Tongue (tissue), 2 donors: ENCODE results near the gene LRP5. TPM values are rescaled to one million over a fixed set of nuclear protein-coding genes. Genes with fewer than 3 reads are reported as not detected.
"Not testable (repeated sequence)": the region's sequence is repeated elsewhere in the genome, so short reads cannot be mapped to it uniquely, and the experiment has no call there.

Experiments
- DNase-seq: peaks from one replicate; pipeline ENCODE4 v3.0.0-alpha.2; 2015
- total RNA-seq: library from RNA; depleted of rRNA; stranded (reverse); fragments of >200 nt; gene quantifications from one replicate; pipeline ENCODE4 v1.2.3, GENCODE V29; 2014

The LRP5 gene
- total RNA-seq, 1 donor from 2014 or later, result 67.5 TPM

GRCh38 chr11:68282141-68282860 is 30.1 kb upstream of the LRP5 start:
- DNase-seq, result no peak

DNA sequence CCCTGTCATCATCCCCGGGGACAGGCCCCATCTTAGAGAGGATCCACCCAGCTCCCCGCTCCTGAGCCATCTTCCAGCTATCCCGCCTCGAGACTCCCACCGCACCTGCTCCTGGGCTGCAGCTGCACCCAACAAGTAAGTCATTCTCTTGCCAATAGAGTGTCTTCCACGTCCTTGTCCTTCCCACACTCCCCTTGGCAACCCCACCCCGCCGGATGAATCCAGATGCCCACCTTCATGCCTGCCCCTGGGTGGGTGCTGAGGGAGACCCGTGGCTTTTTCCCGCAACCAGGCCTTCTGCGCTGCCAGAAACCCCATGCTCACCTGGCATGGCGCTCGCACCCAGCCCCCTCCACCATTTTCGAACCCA is 29.5 kb upstream of the LRP5 start:
- DNase-seq, result no peak

- DNase-seq, result not testable (repeated sequence)
These were observed 27.8 kb upstream of the LRP5 start for GRCh38 chr11:68284588-68284987.

DNA sequence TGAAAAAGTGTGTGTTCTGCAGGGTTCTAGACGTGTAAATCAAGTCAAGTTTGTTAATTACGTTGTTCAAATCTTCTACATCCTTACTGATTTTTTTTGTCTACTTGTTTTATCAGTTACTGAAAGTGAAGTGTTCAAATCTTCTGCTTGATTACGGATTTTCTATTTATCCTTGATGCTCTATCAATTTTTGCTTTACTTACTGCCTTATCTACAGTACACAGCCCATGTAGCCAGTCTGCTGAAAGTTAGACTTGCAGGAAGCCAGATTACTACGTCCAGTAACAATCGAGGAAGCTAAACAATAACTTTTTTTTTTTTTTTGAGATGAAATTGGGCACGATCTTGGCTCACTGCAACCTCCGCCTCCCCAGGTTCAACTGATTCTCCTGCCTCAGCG is 25.0 kb upstream of the LRP5 start:
- no peak for DNase-seq

DNA sequence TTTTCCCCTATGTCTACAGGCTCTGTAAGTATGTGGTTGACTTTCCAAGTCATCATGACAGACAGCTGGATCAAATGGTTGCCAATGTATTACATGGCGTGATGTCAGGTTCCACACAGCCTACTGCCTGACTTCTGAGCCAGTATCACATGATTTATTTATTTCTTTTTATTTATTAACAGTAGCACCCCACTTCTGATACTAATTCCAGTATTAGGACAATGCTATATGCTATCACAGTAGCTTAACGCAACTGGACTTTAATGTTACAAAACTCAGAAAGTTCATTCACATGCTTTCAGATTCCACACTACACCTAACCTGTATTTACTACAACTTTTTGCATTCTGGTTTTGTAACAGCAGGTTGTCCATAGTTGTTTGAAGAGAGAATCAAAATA is 22.9 kb upstream of the LRP5 start:
- no peak for DNase-seq

- DNase-seq, result no peak
These were observed 18.7 kb upstream of the LRP5 start for GRCh38 chr11:68293708-68294107.

- no peak for DNase-seq
These were observed 17.1 kb upstream of the LRP5 start for GRCh38 chr11:68295271-68295670.

DNA sequence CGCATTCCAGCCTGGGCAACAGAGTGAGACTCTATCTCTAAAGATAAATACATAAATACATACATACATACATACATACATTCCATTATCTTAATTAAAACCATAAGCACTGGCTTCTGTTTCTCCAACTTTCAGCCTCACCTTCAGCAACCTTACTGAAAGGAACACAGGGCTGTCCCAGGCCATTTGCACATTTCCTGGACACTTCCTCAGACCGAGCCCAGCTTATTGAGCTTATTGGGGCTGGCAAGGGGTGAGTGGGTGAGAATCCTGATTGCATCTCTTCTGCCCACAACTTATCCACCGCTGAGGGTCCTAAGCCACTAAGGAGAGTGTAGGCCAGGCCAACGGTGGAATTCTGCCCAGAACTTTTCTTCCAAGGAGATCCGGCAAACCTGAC is 16.5 kb upstream of the LRP5 start:
- DNase-seq, result no peak

- no peak for DNase-seq
These were observed 15.9 kb upstream of the LRP5 start for GRCh38 chr11:68296344-68297051.

- DNase-seq, result no peak
These were observed 15.4 kb upstream of the LRP5 start for GRCh38 chr11:68297052-68297378.

DNA sequence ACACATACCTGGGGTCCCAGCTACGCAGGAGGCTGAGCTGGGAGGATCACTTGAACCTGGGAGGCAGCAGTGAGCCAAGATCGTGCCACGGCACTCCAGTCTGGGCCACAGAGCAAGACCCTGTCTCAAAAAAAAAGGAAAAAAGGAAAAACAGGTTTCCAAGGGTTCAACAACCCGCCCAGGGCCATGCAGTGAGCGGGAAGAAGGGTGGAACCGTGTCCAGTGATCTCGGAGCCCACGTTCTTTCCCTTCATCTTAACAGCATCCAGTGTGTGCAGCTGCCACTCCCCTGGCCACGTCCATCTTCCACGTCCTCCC is 14.9 kb upstream of the LRP5 start:
- no peak for DNase-seq

GRCh38 chr11:68297812-68298658 is 14.4 kb upstream of the LRP5 start:
- DNase-seq, result peak; percentile 83

DNA sequence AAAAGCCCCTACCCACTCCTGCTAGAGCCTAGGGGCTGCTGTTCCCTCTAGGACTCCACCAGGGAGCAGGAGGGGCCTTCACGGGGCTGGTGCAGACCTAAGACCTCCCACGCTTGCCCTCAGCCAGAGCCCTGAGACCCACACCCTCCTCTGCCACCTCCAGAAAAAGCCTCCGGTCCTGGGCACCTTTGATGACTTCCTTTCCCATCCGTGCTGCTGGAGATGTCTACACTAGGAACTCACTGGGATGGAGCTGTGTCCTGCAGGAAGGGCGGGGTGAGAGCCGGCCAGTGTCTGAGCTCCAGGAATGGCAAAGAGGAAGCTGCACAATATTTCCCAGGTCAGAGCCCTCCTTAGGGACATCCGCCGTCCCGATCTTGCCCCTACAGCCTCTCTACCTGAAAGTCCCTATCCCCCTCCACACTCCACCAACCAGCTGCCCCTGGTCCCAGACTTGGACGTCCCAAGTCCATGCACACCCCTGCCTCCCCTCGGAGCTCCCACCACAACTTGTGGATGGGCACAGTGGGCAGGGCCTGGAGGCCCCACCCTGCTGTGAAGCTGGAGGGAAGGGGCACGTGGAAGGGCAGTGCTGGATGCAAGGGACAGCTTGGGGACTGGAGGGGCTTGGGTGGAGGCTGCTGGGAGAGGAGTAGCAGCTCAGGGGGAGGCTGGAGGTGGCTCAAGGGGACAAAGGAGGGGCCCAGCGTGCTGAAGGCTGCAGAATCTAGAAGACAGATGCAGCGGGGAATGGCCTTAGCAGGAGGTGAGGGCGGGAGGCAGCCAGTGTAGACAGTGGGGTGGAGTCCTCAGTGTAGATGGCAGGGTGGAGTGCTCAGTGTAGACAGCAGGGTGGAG is 13.5 kb upstream of the LRP5 start:
- no peak for DNase-seq

DNA sequence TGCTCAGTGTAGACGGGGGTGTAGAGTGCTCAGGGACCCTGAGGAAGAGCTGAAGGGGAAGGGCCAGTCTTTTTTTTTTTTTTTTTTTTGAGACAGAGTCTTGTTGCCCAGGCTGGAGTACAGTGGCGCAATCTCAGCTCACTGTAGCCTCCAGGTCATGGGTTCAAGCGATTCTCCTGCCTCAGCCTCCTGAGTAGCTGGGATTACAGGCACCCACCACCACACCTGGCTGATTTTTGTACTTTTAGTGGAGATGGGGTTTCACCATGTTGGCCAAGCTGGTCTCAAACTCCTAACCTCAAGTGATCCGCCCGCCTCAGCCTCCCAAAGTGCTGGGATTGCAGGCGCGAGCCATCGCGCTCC is 12.9 kb upstream of the LRP5 start:
- not testable (repeated sequence) for DNase-seq

GRCh38 chr11:68300076-68300830 is 12.1 kb upstream of the LRP5 start:
- DNase-seq, result no peak

- no peak for DNase-seq
These were observed 10.1 kb upstream of the LRP5 start for GRCh38 chr11:68302256-68302655.

- DNase-seq, result peak; percentile 57
These were observed 9.7 kb upstream of the LRP5 start for GRCh38 chr11:68302670-68303069.

GRCh38 chr11:68303083-68303482 is 9.3 kb upstream of the LRP5 start:
- DNase-seq, result peak; percentile 6

GRCh38 chr11:68303982-68304780 is 8.2 kb upstream of the LRP5 start:
- no peak for DNase-seq

GRCh38 chr11:68306636-68307035 is 5.8 kb upstream of the LRP5 start:
- DNase-seq, result no peak

DNA sequence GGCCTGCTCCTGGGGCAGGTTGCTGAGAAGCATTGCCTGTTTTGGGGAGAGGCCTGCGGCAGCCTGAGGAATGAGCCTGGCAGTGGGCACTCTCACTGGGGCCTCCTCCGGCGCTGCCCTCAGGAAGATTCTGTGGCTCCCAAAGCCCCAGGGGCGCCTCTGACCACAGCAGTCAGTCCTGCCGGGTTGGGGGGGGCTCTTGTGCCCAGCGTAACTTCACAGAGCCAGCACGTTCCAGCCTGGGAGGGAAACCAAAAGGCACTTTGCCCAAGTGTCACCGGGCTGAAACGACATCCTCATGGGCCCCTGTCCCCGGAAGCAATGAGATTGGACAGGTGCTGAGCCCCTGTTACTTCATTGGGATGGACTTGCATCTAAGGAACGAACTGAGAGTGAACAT is 4.3 kb upstream of the LRP5 start:
- peak; percentile 30 for DNase-seq
